NCI-H460 (cell line): ENCODE results near the gene RNF157. TPM values are rescaled to one million over a fixed set of nuclear protein-coding genes. Genes with fewer than 3 reads are reported as not detected.
"Not testable (repeated sequence)": the region's sequence is repeated elsewhere in the genome, so short reads cannot be mapped to it uniquely, and the experiment has no call there.

ENCODE experiments used
- DNase-seq: peaks from one replicate; pipeline ENCODE4 v3.0.0-alpha.2; 2016; ENCODE audit warnings: low read depth; ENCODE audit errors: extremely low read depth
- total RNA-seq: library from RNA; depleted of rRNA; stranded (reverse); fragments of >200 nt; shearing (Covaris generic); gene quantifications from 2 replicates; pipeline ENCODE4 v1.2.3, GENCODE V29; 2014

The RNF157 gene
- total RNA-seq, 1 experiment from 2014 or later: 1.9 TPM

GRCh38 chr17:76196675-76197074, 43.6 kb downstream of the RNF157 start:
- no peak for DNase-seq

- DNase-seq: no peak
These were observed 44.8 kb downstream of the RNF157 start for GRCh38 chr17:76195281-76196096.

GRCh38 chr17:76193591-76193990, 46.7 kb downstream of the RNF157 start:
- DNase-seq: no peak

- no peak for DNase-seq
These were observed 48.4 kb downstream of the RNF157 start for GRCh38 chr17:76191896-76192295.

- no peak for DNase-seq
These were observed 50.6 kb downstream of the RNF157 start for GRCh38 chr17:76189741-76190140.

- no peak for DNase-seq
These were observed 51.0 kb downstream of the RNF157 start for GRCh38 chr17:76189247-76189646.

GRCh38 chr17:76188213-76189016, 51.9 kb downstream of the RNF157 start:
- DNase-seq: no peak

GRCh38 chr17:76186774-76187173, 53.5 kb downstream of the RNF157 start:
- DNase-seq: not testable (repeated sequence)

- no peak for DNase-seq
These were observed 56.0 kb downstream of the RNF157 start for GRCh38 chr17:76184290-76184689.

GRCh38 chr17:76182016-76182764, 58.1 kb downstream of the RNF157 start:
- DNase-seq: peak; percentile 91

GRCh38 chr17:76179496-76180467, 60.5 kb downstream of the RNF157 start:
- peak; percentile 37 for DNase-seq

- no peak for DNase-seq
These were observed 62.2 kb downstream of the RNF157 start for GRCh38 chr17:76178124-76178523.

- DNase-seq: no peak
These were observed 63.4 kb downstream of the RNF157 start for GRCh38 chr17:76176701-76177574.

- DNase-seq: no peak
These were observed 66.3 kb downstream of the RNF157 start for GRCh38 chr17:76174037-76174436.

GRCh38 chr17:76173474-76173873, 66.8 kb downstream of the RNF157 start:
- no peak for DNase-seq

- DNase-seq: no peak
These were observed 68.6 kb downstream of the RNF157 start for GRCh38 chr17:76171706-76172105.

- no peak for DNase-seq
These were observed 70.2 kb downstream of the RNF157 start for GRCh38 chr17:76170114-76170513.

- no peak for DNase-seq
These were observed 73.4 kb downstream of the RNF157 start for GRCh38 chr17:76166906-76167305.

GRCh38 chr17:76166168-76166567, 74.1 kb downstream of the RNF157 start:
- DNase-seq: no peak
